ENCODE results near the gene DTX1. TPM values are rescaled to one million over a fixed set of nuclear protein-coding genes. Genes with fewer than 3 reads are reported as not detected.
A peak's percentile ranks its signal among the peaks of the same experiment; 100 is the strongest.

DTX1 gene
- total RNA-seq, 1 donor from 2014 or later: 62.8 TPM

DNA sequence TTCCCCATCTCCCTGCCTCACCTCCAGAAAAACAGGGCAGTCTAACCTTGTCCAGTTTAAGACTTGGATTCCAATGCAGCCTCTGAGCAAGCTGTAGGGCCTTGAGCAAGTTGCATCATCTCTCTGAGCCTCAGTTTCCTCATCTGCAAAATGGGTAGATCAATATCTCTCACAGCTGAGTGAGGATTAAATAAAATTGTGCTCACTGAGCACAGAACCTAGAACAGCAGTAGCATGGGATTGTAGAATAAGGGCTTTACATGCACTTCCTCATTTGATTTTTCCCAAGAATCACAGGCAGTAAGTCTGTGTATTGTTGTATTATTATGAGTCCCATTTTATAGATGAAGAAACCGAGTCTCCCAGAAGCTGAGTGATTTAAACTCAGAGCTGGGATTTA, 2.0 kb downstream of the DTX1 start:
- Mint-ChIP-seq H3K4me3 (ENCODE audit: unreplicated experiment) (peak overlapping the region; percentile 84), H3K27ac (ENCODE audit: unreplicated experiment) (no peak overlapping the region), H3K36me3 (ENCODE audit: low read depth, unreplicated experiment) (peaks cover 3% of the 10 kb centered on the region), H3K27me3 (ENCODE audit: unreplicated experiment) (peaks cover 6% of the 10 kb centered on the region), H3K4me1 (ENCODE audit: unreplicated experiment) (no peaks in the 10 kb centered on the region), H3K9me3 (ENCODE audit: unreplicated experiment) (no peaks in the 10 kb centered on the region)
- TF ChIP-seq, protein P1, sequence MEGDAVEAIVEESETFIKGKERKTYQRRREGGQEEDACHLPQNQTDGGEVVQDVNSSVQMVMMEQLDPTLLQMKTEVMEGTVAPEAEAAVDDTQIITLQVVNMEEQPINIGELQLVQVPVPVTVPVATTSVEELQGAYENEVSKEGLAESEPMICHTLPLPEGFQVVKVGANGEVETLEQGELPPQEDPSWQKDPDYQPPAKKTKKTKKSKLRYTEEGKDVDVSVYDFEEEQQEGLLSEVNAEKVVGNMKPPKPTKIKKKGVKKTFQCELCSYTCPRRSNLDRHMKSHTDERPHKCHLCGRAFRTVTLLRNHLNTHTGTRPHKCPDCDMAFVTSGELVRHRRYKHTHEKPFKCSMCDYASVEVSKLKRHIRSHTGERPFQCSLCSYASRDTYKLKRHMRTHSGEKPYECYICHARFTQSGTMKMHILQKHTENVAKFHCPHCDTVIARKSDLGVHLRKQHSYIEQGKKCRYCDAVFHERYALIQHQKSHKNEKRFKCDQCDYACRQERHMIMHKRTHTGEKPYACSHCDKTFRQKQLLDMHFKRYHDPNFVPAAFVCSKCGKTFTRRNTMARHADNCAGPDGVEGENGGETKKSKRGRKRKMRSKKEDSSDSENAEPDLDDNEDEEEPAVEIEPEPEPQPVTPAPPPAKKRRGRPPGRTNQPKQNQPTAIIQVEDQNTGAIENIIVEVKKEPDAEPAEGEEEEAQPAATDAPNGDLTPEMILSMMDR (IDR thresholded peaks at IDR 0.05; ENCODE audit: unreplicated experiment): no peak
- DNase-seq (ENCODE audit: low spot score): no peak

DNA sequence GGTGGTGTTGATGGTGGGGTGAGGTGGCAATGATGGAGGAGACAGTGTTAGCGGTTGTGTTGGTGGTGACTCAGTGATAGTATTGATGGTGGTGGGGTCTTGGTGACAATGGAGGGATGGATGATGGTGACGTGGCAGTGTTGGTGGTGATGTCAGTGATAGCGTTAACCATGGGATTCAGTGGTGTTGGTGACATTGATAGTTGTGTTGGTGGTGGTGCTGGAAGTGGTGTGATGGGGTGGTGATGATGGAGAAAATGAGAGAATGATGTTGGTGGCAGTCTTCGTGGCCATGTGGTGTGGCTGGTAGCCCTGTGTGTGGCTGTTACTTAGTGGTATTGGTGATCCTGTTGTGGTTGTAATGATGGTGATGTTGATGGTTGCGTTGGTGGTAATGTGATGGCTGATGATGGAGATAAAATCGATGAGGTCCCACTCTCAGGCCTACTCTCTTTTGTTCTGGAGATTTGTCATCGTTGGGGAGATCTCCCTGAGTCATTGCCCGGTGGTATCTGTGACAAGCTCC, 2.6 kb downstream of the DTX1 start:
- TF ChIP-seq, protein P1 (IDR thresholded peaks at IDR 0.05; ENCODE audit: unreplicated experiment): no peak
- Mint-ChIP-seq H3K27me3 (ENCODE audit: unreplicated experiment) (peaks cover 6% of the 10 kb centered on the region), H3K4me1 (ENCODE audit: unreplicated experiment) (no peaks in the 10 kb centered on the region), H3K9me3 (ENCODE audit: unreplicated experiment) (no peaks in the 10 kb centered on the region), H3K4me3 (ENCODE audit: unreplicated experiment) (no peak overlapping the region), H3K27ac (ENCODE audit: unreplicated experiment) (no peak overlapping the region), H3K36me3 (ENCODE audit: low read depth, unreplicated experiment) (peaks cover 3% of the 10 kb centered on the region)
- DNase-seq (ENCODE audit: low spot score): no peak

DNA sequence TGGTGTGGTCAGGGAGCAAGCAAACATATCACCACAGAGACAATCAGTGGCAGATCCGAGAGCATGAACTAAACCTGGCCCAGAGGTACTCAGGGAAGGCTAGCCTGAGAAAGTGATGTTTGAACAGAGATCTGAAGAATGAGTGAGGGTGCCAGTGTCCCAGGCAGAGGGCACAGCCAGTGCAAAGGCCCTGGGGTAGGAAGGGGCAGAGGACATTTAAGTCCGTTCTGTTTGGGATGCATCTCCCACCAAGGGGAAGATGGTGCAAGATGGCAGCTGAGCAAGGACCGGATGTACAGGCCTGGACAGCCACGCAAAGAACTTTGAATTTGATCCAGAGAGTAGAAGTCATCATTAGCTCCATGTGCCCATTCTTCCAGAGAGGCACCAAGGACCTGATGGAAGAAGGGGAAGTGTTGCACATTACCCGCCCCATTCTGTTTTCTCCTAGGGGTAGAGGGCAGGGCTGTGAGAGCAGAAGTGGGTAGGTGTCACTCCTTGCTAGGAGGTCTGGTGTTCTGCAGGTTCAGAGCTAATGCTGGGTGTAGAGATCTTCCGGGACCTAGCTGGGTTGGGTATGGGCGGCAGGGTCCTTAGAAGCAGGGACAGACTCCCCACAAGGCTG, 3.9 kb downstream of the DTX1 start:
- H3K36me3 Mint-ChIP-seq (ENCODE audit: low read depth, unreplicated experiment): peaks cover 5% of the 10 kb centered on the region
- TF ChIP-seq, protein P1 (IDR thresholded peaks at IDR 0.05; ENCODE audit: unreplicated experiment): no peak
- H3K27ac Mint-ChIP-seq (ENCODE audit: unreplicated experiment): no peak overlapping the region
- no peaks in the 10 kb centered on the region for H3K9me3 Mint-ChIP-seq (ENCODE audit: unreplicated experiment)
- H3K4me1 Mint-ChIP-seq (ENCODE audit: unreplicated experiment): peaks cover 4% of the 10 kb centered on the region
- peaks cover 7% of the 10 kb centered on the region for H3K27me3 Mint-ChIP-seq (ENCODE audit: unreplicated experiment)
- no peak overlapping the region for H3K4me3 Mint-ChIP-seq (ENCODE audit: unreplicated experiment)
- DNase-seq (ENCODE audit: low spot score): no peak

DNA sequence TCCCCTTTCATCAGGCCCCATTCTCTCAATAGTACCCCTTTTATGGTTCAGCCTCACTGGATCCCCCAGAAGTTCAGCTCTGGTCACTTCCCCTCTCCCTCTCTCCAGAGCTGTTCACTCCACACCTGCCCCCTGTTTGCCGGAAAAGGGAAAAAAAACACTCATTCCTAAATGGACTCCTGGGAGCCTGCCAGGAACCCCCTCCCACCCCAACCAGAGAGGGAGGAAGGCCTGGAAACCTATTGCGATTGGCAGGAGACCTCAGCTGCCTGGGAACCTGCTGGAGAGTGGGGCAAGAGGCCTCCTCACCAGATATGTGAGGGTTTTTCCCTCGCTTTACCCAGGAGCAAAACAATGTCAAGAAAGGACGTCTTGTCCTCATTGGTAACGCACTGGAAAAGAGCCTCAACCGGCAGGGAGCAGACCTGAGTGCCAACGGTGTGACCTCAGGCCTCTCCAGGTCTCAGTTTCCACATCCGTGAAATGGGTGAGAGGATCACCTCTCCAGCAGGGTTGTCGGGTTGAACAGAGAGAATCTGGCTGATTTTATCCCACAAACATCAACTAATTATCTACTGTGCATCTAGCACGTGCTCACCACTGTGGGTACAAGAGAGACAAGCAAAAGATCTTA, 4.6 kb downstream of the DTX1 start:
- Mint-ChIP-seq H3K9me3 (ENCODE audit: unreplicated experiment) (no peaks in the 10 kb centered on the region), H3K4me1 (ENCODE audit: unreplicated experiment) (peaks cover 4% of the 10 kb centered on the region), H3K36me3 (ENCODE audit: low read depth, unreplicated experiment) (peaks cover 5% of the 10 kb centered on the region), H3K27me3 (ENCODE audit: unreplicated experiment) (peaks cover 7% of the 10 kb centered on the region), H3K27ac (ENCODE audit: unreplicated experiment) (no peak overlapping the region), H3K4me3 (ENCODE audit: unreplicated experiment) (no peak overlapping the region)
- DNase-seq (ENCODE audit: low spot score): no peak
- TF ChIP-seq, protein P1 (IDR thresholded peaks at IDR 0.05; ENCODE audit: unreplicated experiment): no peak
